GM19438 (cell line): ENCODE data around the gene ZDHHC22.
A peak's percentile ranks its signal among the peaks of the same experiment; 100 is the strongest.
"Not testable (repeated sequence)": the region's sequence is repeated elsewhere in the genome, so short reads cannot be mapped to it uniquely, and the experiment has no call there.

Experiments used
- ATAC-seq: cut with Tn5 transposase; IDR thresholded peaks from one replicate; pipeline ENCODE4 v1.9.1; 2021; ENCODE audit warnings: low read depth; ENCODE audit not compliant: unreplicated experiment

ZDHHC22 gene, protein sequence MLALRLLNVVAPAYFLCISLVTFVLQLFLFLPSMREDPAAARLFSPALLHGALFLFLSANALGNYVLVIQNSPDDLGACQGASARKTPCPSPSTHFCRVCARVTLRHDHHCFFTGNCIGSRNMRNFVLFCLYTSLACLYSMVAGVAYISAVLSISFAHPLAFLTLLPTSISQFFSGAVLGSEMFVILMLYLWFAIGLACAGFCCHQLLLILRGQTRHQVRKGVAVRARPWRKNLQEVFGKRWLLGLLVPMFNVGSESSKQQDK

DNA sequence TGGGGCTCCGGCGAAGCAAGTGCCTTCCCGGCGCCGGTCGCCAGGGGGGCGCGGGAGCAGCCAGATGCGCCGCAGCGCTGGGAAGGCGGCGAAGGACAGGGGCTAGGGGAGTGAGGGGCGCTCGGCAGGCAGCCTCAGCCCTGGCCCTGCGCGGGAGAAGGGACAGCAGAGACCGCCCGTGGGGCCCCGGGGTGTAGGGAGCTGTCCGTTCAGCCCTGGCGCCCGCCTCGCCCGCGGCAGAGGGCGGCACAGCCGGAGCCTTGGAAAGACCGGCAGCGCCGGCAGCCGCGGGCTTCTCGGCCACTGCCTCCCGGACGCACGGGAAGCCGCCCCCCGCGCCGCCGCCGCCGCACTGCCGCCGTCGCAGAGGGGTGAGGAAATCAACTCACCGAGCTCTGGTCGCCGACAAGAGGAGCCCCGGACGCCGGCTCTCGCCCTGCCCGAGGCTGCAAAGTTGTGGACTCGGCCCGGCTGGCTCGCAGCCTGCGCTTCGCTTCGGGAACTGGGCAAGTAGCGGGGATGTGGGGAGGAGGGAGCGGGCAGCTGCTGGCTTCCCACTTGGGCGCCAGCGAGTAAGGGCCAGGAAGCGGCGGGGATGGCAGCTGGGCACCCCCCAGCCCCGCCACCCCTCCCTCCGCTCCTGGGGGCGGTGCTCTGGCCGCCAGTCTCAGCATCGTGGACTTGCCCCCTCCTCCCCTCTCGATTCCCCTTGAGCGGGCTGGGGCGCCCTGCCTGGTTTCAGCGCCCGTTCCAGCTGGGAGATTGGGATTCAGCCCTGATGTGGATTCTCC, at the start of gene ZDHHC22:
TSS of gene ZDHHC22 (minus strand) at position 578 of the 791 bp plus-strand sequence. CDS start 2,053 bp downstream, outside the sequence.
- no peak for ATAC-seq

DNA sequence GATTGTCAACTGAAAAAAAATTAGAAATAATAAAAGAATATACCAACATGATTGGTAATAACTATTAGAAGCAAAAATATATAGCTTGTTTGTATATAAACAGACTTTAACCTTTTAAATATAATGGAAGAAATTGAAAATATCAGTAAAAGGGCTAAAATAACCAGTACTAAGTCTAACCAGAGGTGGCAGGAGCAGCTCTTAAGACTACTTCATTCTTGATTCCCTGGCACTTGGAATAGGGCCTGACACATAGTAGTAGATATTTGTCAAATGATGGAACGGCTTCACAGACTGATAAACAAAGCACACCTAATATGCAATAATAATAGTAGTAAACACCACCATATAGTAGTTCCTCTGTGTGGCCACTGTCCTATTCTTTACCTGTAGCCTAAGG, 49.4 kb upstream of the ZDHHC22 start:
- no peak for ATAC-seq

DNA sequence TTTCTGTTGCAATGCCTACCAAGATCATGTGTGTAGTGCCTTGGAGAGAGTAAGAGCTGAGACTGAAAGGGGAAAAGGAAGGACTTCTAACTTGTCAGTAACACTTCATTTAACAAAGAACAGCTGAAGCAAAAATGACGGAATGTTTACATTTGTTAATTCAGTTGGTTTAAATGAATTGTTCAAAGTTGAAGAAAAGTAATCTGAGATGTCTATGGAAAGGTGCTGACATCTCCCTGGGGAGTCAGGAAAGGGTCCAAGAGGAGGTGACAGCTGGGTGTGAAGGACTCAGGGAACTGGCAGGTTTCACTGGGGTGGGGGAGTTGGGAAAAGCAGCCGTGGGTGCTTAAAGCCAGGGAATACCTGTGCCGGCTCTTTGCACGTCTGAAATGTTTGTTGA, 47.9 kb upstream of the ZDHHC22 start:
- no peak for ATAC-seq

DNA sequence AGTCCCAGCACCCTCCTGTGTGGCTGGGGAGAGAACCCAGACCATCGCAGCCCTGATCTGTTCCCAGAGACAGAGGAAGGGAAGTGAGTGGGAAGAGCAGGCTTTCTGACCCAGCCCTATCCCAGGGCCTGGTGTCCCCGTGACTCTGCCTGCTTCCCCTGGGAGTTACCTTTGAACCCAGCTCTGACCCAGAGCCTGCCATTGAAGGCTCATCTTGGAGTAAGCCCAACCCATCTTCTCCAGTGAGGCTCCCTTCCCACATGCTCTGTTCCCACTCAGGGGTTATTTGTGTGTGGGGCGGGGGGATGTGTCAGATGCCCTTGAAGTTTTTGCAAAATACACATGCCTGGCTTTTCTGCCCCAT, 46.0 kb upstream of the ZDHHC22 start:
- no peak for ATAC-seq

DNA sequence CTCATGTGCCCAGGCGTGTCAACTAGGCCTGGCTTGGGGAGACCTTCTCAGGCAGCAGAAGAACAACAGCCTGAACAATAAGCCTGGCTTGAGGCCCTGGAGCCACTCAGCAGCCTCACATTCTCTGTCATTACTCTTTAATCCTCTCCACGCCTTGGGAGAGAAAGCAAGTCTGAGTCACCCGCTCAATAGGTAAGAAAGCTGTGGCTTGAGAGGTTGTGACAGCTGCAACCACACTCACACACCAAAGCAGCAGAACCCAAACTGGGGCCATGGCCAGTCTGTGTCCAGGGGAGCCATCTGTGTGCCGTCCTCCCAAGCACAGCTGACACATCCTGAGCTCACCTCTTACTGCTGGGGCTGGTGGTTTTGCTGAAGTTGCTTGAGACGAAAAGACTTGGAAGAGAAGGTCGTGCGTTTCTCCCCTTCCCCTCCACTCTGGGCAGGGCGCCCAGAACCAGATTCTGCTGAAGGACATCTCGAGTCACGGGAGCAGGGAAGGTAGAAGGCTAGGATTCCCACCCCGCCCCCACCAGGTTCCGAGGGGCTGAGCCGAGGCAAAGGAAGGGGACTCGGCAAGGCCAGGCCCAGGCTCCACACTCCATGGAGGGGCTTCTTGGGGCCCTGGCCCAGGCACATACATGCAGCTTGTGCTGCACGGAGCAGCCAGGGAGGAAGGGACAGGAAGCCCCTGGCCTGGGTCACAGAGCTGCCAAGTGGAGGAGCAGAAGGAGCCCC, 45.5 kb upstream of the ZDHHC22 start:
- no peak for ATAC-seq

DNA sequence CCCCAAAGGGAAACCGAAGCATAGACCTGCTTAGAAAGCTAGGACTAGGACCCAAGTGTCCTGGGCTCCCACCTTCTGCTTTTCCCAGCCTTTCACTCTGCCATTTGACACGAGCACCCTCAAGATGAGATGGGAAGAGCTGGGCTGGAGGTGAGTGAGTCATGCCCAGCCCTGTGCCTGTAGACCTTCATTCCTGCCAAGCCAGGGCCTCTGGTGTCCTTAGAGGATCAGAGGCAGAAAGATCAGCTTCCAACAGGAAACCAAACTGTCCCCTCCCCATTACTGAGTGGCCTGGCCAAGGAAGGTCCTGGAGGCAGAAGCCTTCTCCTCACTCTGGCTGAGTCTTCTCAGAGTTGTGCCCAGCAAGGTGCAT, 43.5 kb upstream of the ZDHHC22 start:
- ATAC-seq, result no peak

DNA sequence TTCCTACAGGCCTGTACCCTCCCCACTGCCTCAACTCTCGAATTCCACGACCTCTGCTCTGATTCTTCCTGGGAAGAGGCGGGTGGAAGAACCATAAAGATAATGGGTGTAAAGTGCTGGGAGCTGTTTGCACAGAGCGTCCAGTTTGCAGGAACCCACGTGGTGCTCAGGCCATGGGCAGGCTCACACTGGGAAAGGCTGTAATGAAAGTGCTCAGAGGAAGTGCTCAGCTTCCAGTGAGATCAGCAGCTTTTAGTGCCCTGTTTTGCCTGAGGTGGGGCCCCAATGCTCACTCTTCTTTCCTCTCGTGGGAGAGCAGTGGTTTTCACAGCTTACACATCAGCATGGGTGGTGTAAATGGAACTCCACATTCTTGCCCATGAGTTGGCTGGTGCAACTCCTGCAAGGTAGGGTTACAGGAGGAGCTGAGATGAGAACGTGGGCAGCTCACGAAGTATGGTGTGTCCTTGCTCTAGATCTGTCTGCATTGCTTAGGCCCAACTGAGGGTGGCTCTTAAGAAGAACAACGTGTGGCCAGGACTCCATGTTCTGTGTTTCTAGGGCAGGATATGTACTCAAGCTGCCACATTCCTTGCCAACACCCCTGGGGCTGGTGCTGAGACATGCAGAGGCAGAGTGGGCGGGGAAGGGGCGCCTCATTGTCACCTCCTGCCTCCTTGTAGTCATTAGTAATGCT, 43.0 kb upstream of the ZDHHC22 start:
- ATAC-seq, result no peak

DNA sequence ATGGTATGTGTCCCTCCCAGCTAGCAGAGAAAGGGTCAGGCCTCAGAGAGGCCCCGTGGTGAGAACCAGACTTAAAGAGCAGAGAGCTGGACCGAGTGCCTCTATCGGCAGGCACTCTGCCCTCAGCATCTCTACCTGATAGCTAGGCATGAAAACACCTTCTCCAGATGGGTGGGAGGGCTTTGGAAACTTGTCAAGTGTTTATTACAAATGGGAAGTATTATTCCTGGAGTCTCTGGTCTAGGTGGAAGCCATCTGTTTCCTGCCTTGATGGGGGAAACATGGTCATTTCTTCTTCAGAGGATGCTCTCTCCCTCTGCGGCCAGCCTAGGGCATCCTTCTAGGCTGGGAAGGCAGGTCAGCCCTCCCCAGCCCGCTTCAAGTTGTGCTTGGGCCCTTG, 42.3 kb upstream of the ZDHHC22 start:
- no peak for ATAC-seq

DNA sequence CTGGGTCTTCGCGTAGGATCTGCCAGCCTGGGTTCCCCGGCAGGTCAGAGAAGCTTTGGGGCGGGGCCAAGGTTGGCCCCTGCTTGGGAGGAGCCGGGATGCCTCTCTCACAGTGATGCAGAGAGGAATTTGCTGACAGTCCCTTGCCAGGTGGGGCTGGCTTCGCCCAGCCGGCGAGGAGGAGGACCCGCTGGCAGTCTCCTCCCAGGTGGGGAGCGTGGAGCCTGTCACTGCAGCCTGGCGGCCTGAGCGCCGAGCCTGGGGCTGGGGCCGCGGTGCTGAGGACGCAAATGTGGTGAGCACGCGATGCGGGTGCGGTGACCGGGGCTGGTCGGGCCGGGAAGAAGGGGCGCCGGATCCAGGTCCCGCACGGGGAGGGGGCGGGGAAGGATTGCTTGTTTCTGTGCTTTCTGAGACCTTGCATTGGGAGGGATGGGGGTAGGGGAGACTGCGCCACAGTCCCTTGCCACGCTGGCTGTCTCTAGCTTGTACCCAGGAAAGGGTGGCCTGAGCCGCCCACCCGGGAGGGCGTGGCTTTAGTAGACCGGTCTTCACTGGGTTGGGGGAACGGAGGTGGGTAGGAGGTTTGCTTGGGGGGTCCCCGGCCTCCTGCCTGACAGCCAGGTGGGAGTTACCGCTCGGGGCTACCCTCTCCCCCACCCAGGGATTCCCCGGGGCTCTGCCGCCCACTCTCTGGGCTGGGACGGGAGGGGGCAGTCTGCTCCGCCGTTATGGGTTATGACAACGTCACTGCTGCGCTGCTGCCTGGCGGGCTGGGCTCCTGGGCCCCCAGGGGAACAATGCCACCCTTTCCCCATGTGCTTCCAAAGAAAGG, 40.2 kb upstream of the ZDHHC22 start, which contains the start of gene TMEM63C:
TSS of gene TMEM63C (plus strand) at position 196 of the 835 bp plus-strand sequence. CDS start 37,016 bp downstream, outside the sequence.
- peak; percentile 62 for ATAC-seq

DNA sequence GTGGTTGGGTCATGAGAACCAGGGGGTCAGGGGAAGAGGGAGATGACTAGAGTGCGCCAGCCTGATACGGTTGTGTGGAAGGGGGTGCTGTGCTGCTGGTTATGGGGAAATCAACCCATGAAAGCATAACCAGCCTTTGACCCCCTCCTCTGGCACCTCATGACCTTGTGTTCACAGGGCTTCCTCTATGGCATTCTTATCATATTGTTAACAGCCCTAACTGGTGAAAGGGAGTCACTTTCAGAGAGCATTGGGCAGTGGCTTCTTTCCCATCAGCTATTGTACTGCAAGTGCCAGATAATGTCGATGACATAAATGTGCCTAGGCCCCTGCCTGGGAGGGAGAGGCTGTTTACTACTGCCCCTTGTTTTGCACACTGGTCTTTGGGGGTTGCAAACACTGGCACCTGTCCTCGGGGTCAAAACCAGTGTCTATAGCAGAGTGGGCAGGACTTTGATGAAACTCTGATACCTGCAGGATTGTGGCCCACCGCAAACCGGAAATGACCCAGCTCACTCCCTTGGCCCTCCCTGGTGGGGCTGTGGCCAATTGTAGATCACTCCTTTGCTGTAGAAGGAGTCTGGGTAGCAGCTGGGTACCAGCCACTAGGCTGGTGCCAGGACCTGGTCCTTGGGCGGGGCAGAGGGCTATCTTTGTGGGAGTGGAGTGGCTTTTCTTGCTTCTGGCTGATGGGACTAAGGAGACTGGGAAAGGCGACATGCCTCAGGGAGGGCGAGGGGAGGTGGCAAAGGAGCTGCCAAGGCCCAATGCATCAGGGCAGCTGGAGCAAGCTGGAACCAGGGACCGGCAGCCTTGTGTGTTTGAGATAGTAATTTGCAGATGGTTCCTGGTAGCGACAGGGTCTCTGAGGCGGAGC, 39.4 kb upstream of the ZDHHC22 start:
- peak; percentile 27 for ATAC-seq

DNA sequence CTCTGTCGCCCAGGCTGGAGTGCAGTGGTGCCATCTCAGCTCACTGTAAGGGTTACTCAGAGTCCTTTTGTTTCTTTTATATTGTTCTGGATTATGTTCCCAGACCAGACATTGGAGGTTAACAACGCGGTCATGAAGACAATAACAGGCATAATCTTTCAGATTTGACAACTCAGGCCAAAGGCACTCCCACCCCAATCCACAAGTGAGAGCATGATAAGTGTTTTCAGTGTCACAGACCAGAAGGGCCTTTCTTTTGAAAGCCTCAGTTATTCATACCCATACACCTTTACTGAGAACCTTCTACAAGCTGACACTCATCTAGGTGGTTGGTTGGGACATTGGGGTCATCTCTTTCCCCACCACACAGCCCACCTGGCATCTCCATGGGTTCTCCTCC, 37.1 kb upstream of the ZDHHC22 start:
- ATAC-seq, result no peak

DNA sequence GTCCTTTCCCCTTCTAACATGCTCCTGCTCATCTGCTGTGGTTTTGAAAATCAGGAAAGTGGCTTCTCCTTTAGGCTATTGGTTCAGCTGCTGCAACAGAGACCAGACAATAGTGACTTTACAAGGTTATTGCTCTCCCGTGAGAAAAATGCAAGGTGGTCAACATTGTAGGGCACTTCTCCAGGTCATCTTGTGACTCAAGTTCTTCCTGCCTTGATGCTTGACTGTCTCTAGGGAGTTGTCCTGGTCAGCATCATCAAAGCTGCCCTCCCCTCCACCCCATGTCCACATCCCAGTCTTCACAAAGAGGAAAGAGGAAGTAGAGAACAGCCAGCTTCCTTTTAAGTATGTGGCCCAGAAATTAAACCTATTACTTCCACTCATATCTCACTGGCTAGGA, 36.1 kb upstream of the ZDHHC22 start:
- ATAC-seq, result no peak

DNA sequence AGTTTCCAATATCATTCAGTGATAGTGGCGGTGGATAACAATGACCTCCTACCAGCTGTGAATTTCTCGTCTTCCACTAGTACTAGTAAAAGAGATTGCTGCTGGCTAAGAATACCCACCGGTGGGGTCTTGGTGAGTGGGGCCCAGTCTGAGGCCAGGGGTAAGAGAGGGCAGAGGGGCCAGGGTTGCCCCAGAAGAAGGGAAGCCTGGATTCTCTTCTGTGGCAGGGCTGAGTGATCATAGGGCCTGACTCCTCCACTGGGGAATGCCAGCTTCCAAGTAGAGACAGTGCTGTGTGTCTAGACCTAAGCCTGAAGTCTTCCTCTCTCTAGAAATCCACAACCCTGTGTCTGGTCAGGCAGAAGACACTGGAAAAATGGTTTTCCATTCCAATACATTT, 34.3 kb upstream of the ZDHHC22 start:
- ATAC-seq, result no peak

DNA sequence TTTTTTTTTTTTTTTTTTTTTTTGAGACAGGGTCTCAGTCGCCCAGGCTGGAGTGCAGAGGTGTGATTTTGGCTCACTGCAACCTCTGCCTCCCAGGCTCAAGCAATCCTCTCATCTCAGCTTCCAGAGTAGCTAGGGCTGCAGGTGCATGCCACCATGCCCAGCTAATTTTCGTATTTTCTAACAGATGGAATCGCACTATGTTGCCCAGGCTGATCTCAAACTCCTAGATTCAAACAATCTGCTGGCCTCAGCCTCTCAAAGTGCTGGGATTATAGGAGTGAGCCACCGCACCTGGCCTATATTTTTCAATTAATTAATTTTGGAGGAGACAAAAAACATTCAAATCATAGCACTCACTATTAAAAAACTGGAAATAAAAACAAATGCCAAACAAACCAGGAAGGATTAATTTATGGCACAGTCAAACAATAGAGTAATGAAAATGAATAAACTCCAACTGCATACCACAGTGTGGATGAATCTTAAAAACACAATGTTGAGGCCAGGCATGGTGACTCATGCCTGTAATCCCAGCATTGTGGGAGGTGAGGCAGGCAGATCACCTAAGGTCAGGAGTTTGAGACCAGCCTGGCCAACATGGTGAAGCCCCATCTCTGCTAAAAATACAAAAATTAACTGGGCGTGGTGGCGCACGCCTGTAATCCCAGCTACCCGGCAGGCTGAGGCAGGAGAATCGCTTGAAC, 32.5 kb upstream of the ZDHHC22 start:
- not testable (repeated sequence) for ATAC-seq

DNA sequence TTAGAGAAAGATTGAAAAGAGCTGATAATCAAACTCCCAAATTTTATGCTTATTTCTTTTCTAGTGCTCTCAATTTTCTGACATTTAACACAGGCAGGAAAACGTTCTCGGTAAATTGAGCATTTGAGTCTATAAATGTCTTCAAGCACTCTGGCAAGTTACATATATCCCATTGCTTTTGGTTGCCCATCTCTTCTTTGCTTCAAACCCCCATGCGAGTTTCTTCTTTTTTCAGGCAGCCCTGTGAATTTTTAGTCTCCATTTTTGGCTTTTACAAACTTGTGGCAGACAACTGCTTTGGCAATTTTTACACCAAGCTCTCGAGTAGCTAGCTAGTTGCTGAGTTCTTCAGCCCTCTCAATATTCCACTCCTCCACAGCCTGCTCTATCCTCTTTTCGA, 31.3 kb upstream of the ZDHHC22 start:
- ATAC-seq, result no peak

DNA sequence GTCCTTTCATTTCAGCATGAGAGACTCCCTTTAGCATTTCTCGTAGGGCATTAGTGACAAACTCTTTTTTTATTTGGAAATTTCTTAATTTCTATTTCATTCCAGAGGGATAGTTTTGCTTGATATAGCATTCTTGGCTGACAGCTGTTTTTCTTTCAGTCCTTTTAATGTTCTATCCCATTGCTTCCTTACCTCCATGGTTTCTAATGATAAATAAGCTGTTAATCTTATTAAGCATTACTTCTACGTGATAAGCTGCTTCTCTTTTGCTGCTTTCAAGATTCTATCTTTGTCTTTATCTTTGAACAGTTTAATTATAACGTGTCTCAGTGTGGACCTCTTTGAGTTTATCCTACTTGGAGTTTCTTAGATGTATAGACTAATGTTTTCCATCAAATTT, 28.5 kb upstream of the ZDHHC22 start:
- no peak for ATAC-seq

DNA sequence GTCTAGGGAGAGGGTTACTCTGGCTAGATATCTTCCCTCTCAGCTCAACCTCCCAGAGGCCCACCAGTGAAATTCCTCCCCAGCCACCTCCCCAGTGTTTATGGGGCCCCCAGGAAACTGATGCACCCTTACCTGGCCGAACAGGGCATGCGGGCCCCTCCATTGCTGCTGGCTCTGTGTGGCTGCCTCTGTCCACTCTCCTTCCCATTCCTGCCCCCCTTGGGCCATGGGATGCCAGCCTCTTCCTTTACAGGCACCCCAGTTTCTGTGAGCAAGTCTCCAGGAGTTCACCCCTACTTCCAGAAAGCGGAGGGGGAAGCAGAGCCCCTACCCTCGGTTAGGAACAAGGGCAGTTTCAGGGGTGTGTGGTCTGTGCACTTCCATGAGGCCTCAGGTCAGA, 19.4 kb upstream of the ZDHHC22 start:
- ATAC-seq, result no peak

DNA sequence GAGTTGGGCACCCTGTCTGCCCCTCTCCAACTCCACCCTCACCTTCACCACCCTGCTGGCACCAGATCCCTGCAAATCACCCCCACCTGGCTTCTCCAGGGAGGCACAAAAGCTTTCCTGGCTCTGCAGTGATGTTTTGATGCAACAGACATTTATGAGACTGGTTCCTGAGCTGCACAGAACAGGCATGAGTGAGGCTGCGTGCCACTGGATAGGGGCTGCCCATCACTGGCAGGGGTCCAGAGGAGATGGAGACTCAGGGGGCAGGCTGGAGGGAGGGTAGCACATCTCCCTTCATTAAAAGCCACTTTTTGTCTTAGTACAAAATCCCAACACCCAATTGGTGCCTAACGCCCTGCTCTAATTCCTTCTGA, 17.3 kb upstream of the ZDHHC22 start:
- no peak for ATAC-seq
